Sigmoid colon (tissue), 4 donors: ENCODE data around the gene TEP1.

Experiments used
- CTCF ChIP-seq, 4 experiments: fragments of 450-650 bp in 3 of 4; fragments of 200-600 bp in 1 of 4; IDR thresholded peaks; one replicate each; pipeline ENCODE4 v1.5.1; 2016 to 2019; ENCODE audit warnings: antibody characterized with exemption in 4 of 4, mild to moderate bottlenecking in 3 of 4, moderate library complexity in 2 of 4
- EP300 ChIP-seq, 4 donors: sonication (generic); formaldehyde crosslinking; IDR thresholded peaks; one replicate each; pipeline ENCODE4 v1.6.1; 2017; ENCODE audit warnings: antibody characterized with exemption in 4 of 4
- POLR2A ChIP-seq, 2 donors: fragments of 450-650 bp; IDR thresholded peaks; one replicate each; pipeline ENCODE4 v1.6.1; 2016; ENCODE audit warnings: antibody characterized with exemption in 2 of 2, mild to moderate bottlenecking in 2 of 2, moderate library complexity in 2 of 2
- POLR2AphosphoS5 ChIP-seq, 4 donors: sonication (generic); formaldehyde crosslinking; IDR thresholded peaks; one replicate each; pipeline ENCODE4 v1.6.1; 2017; ENCODE audit warnings: antibody characterized with exemption in 4 of 4

GRCh38 chr14:20328705-20329104 lies 84.6 kb downstream of the TEP1 start:
- no peak for TF ChIP-seq CTCF (IDR thresholded peaks at IDR 0.05)
- no peak for TF ChIP-seq POLR2A (IDR thresholded peaks at IDR 0.05)
- no peak for TF ChIP-seq POLR2AphosphoS5 (IDR thresholded peaks at IDR 0.05)
- TF ChIP-seq EP300 (IDR thresholded peaks at IDR 0.05), result no peak
